IPS DF 6.9 (cell line): ENCODE data around the gene TFF3.

Source experiments
- DNase-seq: peaks from one replicate; pipeline ENCODE4 v3.0.0-alpha.2; 2013; ENCODE audit warnings: low read depth, low spot score
- H3K27ac ChIP-seq: one replicate; pipeline ENCODE4 v1.5.1; 2013; ENCODE audit warnings: low read length, control low read depth
- H3K27me3 ChIP-seq: 2 replicates; pipeline ENCODE4 v1.6.1; 2013; ENCODE audit warnings: mild to moderate bottlenecking, low read length; ENCODE audit not compliant: control insufficient read depth, insufficient read depth
- H3K36me3 ChIP-seq: 2 replicates; pipeline ENCODE4 v1.6.1; 2013; ENCODE audit warnings: low read length; ENCODE audit not compliant: control insufficient read depth, insufficient read depth
- H3K4me1 ChIP-seq: 2 replicates; pipeline ENCODE4 v1.6.1; 2013; ENCODE audit warnings: low read length; ENCODE audit not compliant: control insufficient read depth, insufficient read depth
- H3K4me3 ChIP-seq: 2 replicates; pipeline ENCODE4 v1.5.1; 2013; ENCODE audit warnings: mild to moderate bottlenecking, low read length
- H3K9me3 ChIP-seq: 2 replicates; pipeline ENCODE4 v1.6.1; 2013; ENCODE audit warnings: low read length, inconsistent platforms; ENCODE audit not compliant: control insufficient read depth, insufficient read depth
- WGBS: extraction: QIAGEN DNeasy Blood & Tissue Kit; methylation state at CpG from one replicate; pipeline ENCODE4 v1.1.7; 2013; ENCODE audit warnings: mixed read lengths, missing lambda C conversion rate; ENCODE audit not compliant: insufficient read length, insufficient coverage; 5-methylcytosine and 5-hydroxymethylcytosine counted together

The TFF3 gene

GRCh38 chr21:42356046-42356445 lies 40.8 kb upstream of the TFF3 start:
- Histone ChIP-seq H3K9me3 (no peaks in the 10 kb centered on the region), H3K4me3 (no peak overlapping the region), H3K27ac (no peak overlapping the region), H3K27me3 (no peaks in the 10 kb centered on the region), H3K4me1 (no peaks in the 10 kb centered on the region), H3K36me3 (no peaks in the 10 kb centered on the region)
- DNase-seq = no peak
- no CpG with 5 or more reads among the region's 2 CpGs for WGBS

GRCh38 chr21:42353623-42354022 lies 38.4 kb upstream of the TFF3 start:
- H3K4me3 ChIP-seq = no peak overlapping the region
- H3K27me3 ChIP-seq = no peaks in the 10 kb centered on the region
- H3K9me3 ChIP-seq = no peaks in the 10 kb centered on the region
- no peaks in the 10 kb centered on the region for H3K4me1 ChIP-seq
- WGBS = no CpG with 5 or more reads among the region's 5 CpGs
- H3K27ac ChIP-seq = no peak overlapping the region
- no peak for DNase-seq
- no peaks in the 10 kb centered on the region for H3K36me3 ChIP-seq

GRCh38 chr21:42352441-42353095 lies 37.4 kb upstream of the TFF3 start:
- Histone ChIP-seq H3K4me1 (no peaks in the 10 kb centered on the region), H3K4me3 (no peak overlapping the region), H3K27me3 (no peaks in the 10 kb centered on the region), H3K9me3 (no peaks in the 10 kb centered on the region), H3K36me3 (no peaks in the 10 kb centered on the region), H3K27ac (no peak overlapping the region)
- WGBS = no CpG with 5 or more reads among the region's 14 CpGs
- no peak for DNase-seq

GRCh38 chr21:42351626-42352440 lies 36.6 kb upstream of the TFF3 start:
- no peak overlapping the region for H3K27ac ChIP-seq
- H3K36me3 ChIP-seq = no peaks in the 10 kb centered on the region
- no peaks in the 10 kb centered on the region for H3K4me1 ChIP-seq
- no peaks in the 10 kb centered on the region for H3K27me3 ChIP-seq
- WGBS = no CpG with 5 or more reads among the region's 11 CpGs
- H3K4me3 ChIP-seq = no peak overlapping the region
- no peak for DNase-seq
- H3K9me3 ChIP-seq = no peaks in the 10 kb centered on the region

- DNase-seq = no peak
- no peaks in the 10 kb centered on the region for H3K4me1 ChIP-seq
- no peaks in the 10 kb centered on the region for H3K9me3 ChIP-seq
- H3K27me3 ChIP-seq = no peaks in the 10 kb centered on the region
- H3K4me3 ChIP-seq = no peak within 1 kb of the TSS
- no peaks in the 10 kb centered on the region for H3K36me3 ChIP-seq
- no peak within 1 kb of the TSS for H3K27ac ChIP-seq
- WGBS = no CpG with 5 or more reads among the region's 13 CpGs
Observed at GRCh38 chr21:42350927-42351426, 35.8 kb upstream of the TFF3 start, which contains the start of gene TFF2. TSS of gene TFF2 (minus strand) at chr21:42350994. CDS start at chr21:42350957, 37 bp downstream.

- H3K27ac ChIP-seq = no peak overlapping the region
- no peak overlapping the region for H3K4me3 ChIP-seq
Observed at GRCh38 chr21:42350318-42350910, 35.2 kb upstream of the TFF3 start.

GRCh38 chr21:42349420-42350317 lies 34.5 kb upstream of the TFF3 start:
- Histone ChIP-seq H3K36me3 (no peaks in the 10 kb centered on the region), H3K4me1 (no peaks in the 10 kb centered on the region), H3K4me3 (no peak overlapping the region), H3K27ac (no peak overlapping the region), H3K27me3 (no peaks in the 10 kb centered on the region), H3K9me3 (no peaks in the 10 kb centered on the region)
- no peak for DNase-seq
- WGBS = no CpG with 5 or more reads among the region's 14 CpGs

More at GRCh38 chr21:42350318-42350910, 35.2 kb upstream of the TFF3 start:
- no peaks in the 10 kb centered on the region for H3K9me3 ChIP-seq
- no peaks in the 10 kb centered on the region for H3K36me3 ChIP-seq
- DNase-seq = no peak
- H3K27me3 ChIP-seq = no peaks in the 10 kb centered on the region
- no CpG with 5 or more reads among the region's 11 CpGs for WGBS
- H3K4me1 ChIP-seq = no peaks in the 10 kb centered on the region

GRCh38 chr21:42348762-42349161 lies 33.6 kb upstream of the TFF3 start:
- WGBS = no CpG with 5 or more reads among the region's 2 CpGs
- no peaks in the 10 kb centered on the region for H3K36me3 ChIP-seq
- no peaks in the 10 kb centered on the region for H3K27me3 ChIP-seq
- H3K4me1 ChIP-seq = no peaks in the 10 kb centered on the region
- DNase-seq = no peak
- no peaks in the 10 kb centered on the region for H3K9me3 ChIP-seq
- H3K27ac ChIP-seq = no peak overlapping the region
- no peak overlapping the region for H3K4me3 ChIP-seq

GRCh38 chr21:42347601-42348327 lies 32.6 kb upstream of the TFF3 start:
- Histone ChIP-seq H3K27me3 (no peaks in the 10 kb centered on the region), H3K36me3 (no peaks in the 10 kb centered on the region), H3K9me3 (no peaks in the 10 kb centered on the region), H3K4me3 (no peak overlapping the region), H3K4me1 (no peaks in the 10 kb centered on the region), H3K27ac (no peak overlapping the region)
- no CpG with 5 or more reads among the region's 30 CpGs for WGBS
- DNase-seq = no peak
